Activated CD4-positive, alpha-beta T cell treated with anti-CD3 and anti-CD28 coated beads, Interleukin-2, amount 50 U/mL, for 4 hours (primary cell): ENCODE measurements around the gene ZDHHC3.
"Not testable (repeated sequence)": the region's sequence is repeated elsewhere in the genome, so short reads cannot be mapped to it uniquely, and the experiment has no call there.

Experiments used
- DNase-seq, 2 experiments: peaks; one replicate each; pipeline ENCODE4 v3.0.0-alpha.2; 2020

ZDHHC3 gene

DNA sequence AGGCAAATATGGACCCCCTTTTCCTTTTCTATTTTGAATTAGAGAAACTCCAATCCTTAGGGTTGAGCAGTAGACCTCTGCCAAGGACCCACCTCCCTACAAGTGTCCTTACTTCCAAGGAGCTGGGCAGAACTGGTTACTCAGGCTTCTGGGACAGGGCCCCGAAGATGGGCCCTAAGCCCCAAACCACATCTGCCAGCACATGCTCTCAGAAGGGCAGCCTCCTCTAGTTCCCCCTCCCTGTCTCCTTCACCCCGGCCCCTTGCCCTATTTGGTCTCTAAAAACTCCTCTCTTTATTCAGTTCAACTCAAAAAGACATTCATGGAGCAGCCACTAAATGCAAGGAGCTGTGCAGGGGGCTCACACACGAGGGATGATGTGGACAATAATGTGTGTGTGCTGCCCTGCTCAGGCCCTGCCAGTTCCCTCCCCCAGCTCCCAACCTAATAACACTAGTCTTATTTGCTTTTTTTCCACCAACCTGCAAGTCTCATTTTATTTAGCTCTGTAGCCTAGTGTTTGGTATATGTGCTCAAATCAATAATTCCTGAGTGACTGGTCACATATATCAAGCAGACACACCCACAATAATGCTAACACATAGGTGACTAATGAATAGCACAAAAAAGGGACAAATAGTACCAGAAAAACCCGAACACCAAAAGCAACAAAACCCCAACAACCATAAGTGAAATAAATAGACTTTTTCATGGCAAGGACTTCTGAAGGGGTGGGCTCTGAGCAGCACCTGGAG, 12.2 kb downstream of the ZDHHC3 start:
- no peak for DNase-seq

DNA sequence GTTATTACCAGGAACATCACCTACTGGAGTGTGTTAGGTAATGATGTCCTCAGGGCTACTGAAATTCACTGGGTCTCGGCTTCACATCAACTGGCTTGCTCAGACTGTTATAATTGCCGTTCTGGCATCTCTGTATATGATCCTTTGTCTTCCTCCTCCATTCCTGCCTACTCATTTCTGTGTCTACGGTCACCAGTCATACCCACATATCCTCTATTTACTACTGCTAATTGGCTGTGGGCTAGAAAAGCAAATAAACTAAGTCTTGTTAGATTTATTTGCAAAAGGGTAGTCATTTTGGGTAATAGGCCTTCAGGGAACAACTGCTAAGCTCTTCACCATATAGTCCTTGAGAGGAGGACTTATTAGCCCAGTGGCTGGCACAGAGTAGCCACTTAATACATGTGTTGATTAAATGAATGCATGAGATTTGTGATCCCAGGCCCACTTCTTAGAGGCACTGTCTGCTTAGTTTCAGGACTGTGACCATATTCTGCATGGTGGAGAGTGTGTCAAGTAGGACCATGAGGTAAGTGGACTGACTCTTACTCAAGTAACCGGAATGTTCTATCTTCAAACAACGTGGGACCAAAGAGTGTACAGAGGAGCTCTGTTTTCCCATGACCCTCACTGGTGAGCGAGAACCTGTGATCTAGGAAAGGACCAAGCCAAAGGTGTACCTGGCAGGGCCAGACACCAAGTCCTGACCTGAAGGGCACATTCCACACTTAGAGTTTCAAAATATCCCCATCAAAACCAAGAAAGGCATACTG, 13.2 kb downstream of the ZDHHC3 start:
- no peak for DNase-seq

DNA sequence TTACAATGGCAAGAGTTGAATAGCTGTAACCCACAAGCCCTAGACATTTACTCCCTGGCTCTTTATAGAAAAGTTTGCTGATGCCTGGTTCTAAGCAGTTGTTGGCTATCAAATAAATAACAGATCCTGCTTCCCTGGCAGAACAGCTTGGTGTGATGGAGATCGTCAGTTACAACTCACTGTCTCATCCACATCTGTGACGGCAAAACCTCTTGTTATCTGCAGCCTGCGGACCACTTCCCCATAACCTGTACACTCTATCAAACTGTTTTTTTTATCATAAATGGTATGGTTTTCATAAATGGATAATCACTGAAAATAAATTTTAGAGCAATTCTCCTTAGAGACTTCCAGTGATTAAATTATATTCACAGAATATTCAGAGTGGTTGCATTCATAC, 14.1 kb downstream of the ZDHHC3 start:
- DNase-seq, result no peak

GRCh38 chr3:44960387-44961026, 15.5 kb downstream of the ZDHHC3 start:
- DNase-seq, result no peak

- DNase-seq, result no peak
These were observed 17.6 kb downstream of the ZDHHC3 start for GRCh38 chr3:44958386-44958785.

DNA sequence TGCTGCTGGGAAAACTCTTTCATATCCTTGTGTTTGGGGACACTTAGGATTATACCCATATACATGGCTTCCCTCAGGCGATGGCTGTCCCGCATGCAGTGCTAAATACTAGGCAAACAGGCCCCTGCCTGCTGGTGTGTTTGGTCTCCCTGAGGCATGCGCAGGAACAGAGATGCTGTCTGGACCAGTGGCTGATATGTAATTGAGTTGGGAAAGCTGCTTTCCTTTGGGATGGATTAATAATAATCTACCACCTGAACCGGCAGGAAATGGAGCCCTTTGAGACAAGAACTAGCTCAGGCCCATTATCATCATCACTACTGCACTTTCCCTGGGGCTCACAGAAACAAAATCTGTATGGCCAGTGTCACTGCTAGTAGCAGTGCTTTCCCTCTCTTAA, 18.0 kb downstream of the ZDHHC3 start:
- no peak for DNase-seq

DNA sequence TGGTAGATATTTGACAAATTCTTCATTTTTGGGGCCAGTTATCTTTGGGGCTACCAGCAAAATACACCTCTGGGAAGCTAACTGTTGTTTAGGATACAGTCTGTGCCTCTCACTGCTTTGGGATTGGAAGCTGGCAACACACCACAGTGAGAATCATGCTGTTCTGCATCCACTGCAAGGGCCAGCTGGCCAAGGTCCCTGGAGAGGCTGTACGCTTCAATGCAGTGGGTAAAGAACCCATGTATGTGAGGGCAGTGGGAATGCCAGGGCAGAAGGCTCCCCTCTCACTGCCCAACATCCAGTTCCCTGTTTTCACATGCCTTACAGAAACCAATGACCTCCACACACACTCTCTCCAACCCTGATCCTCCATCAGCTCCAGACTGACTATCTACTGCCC, 20.1 kb downstream of the ZDHHC3 start:
- no peak for DNase-seq

GRCh38 chr3:44954962-44955361, 21.0 kb downstream of the ZDHHC3 start:
- no peak for DNase-seq

GRCh38 chr3:44954304-44954703, 21.7 kb downstream of the ZDHHC3 start:
- DNase-seq, result no peak

DNA sequence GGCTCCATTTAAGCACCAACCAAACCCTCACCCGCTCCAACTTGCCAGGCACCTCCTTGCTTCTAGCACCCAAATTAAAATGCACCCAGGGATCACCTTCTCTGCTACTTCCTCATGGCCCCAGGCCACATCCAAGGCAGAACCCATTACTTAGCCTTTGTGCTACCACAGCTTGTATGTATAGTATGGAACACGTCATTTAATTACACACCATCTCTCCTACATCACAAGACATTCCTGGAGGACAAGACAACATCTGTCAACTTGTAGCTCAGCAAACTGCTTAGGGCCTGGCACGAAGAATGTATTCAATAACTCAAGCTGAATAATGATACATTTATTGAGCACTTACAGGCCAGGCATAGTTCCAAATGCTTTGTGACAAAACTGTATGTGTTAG, 23.3 kb downstream of the ZDHHC3 start:
- DNase-seq, result no peak

GRCh38 chr3:44950275-44950734, 25.7 kb downstream of the ZDHHC3 start:
- no peak for DNase-seq

- DNase-seq, result not testable (repeated sequence)
These were observed 26.2 kb downstream of the ZDHHC3 start for GRCh38 chr3:44949770-44950169.

DNA sequence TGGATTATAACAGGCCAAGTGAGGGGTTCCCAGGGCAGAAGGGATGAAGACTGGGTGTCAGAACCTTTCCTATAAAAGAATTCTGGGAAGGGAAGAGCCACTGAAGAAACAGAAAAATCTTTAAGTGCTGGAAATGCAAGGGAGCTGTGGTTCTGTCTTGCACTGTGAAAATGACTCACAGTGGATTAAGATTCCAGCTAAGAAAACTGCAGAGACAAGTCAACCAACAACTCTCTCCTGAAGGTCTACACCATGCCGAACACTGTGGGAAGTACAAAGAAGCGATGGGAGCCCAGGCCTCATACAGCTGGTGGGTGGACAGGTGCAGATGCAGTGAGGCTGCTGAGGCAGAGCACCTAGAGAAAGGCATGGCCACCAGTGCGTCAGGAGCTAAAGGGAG, 27.7 kb downstream of the ZDHHC3 start:
- DNase-seq, result no peak

- no peak for DNase-seq
These were observed 33.6 kb downstream of the ZDHHC3 start for GRCh38 chr3:44942202-44942921.

GRCh38 chr3:44939581-44940036, 36.4 kb downstream of the ZDHHC3 start:
- DNase-seq, result no peak

DNA sequence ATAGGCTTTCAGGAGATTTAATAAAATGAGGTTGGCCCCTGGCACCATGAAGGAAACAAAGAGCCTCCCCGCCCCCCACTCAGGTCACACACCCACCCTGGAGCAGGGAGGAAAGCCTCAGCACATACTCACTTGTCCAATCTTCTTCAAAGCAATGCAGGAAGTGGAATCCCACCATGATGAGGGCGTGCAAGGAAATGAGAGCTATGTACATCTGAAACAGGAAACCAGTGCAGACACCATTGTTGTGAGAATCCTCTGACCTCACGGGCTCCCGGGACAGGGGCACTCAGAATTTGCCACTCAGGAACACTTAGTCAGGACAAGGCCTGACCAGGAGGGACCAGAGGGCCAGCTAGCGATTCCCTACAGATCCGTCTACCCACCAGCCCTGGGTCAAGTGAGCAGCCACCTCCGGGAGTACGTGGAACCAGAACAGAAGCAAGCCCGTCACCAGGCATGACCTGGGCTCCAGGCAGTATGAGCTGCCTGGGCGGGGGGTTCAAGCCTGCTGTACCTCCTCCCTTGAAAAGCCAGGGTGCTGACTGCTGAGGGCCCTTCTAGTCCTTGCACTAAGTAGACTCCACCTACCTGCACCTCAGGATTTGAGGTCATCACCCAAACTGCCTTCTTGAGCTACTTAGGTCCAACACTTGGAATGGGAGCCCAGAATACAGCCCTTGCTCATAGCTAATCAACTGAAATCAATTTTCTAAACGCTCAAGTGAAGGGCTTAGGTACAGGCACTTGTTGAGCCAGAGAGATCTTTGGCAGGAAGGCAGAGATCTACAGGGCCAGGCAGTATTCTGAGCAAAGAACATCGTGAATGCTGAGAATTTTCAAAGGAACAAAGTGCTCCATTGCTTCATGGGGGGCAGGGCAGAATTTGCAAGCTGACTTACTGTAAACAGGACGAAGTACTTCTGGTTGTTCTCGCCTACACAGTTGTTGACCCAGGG, 42.7 kb downstream of the ZDHHC3 start:
- no peak for DNase-seq

DNA sequence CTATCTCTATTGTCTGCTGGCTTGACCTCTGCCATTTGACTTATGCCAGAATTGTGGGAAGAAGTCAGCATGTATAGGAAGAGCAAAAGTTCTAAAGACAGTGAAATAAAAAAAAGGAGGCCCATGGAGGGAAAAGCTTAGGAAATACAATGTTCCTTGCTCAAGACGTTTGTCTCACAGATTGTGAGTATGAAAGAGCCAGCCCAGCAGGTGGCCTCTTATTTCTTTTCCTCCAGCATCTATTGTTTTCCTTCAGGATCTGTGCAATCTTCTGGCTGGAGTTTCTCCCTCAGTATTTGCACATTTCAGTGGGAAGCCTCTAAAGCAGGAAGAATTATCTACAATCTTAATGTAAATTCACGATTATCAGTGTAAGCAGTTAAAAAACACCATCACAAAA, 43.7 kb downstream of the ZDHHC3 start:
- DNase-seq, result no peak

DNA sequence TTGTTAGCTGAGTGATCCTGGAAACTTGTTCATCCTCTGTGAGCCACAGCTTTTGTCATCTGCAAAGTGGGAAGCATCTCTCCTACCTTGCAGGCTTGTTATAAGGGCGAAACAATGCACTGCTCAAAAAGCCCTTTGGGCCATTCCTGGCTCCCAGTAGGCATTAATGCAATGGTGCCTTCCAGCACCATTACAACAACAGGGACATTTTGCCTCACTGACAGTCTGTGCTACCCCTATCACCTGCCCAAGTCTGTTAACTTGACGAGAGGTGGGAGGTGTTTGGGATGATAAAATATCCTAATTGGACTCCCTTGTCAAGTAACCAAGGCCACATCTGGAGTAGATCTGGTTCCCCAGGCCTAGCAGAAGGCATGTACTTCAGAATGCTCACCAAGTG, 44.2 kb downstream of the ZDHHC3 start:
- no peak for DNase-seq

- no peak for DNase-seq
These were observed 45.1 kb downstream of the ZDHHC3 start for GRCh38 chr3:44930911-44931310.

- DNase-seq, result no peak
These were observed 46.2 kb downstream of the ZDHHC3 start for GRCh38 chr3:44929782-44930181.

DNA sequence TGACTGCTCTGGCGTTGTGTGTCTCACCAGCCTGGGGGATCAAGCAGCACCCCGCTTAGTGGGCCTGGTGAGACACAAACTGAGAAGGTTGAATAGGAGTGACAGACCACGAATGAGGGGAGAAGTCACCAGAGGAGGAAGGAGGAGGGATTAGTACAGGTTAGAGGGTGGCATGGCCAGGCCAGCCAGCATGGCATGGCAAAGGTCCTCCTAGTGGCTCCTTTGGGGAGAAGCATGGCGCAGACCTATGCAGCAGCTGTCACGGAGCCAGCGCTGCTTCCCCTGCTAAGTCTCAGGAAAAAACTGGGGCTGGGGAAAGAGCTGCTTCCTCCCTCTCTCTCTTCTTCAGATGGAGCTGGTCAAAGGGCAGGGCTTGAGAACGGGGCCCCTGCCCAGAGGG, 48.6 kb downstream of the ZDHHC3 start:
- DNase-seq, result no peak

DNA sequence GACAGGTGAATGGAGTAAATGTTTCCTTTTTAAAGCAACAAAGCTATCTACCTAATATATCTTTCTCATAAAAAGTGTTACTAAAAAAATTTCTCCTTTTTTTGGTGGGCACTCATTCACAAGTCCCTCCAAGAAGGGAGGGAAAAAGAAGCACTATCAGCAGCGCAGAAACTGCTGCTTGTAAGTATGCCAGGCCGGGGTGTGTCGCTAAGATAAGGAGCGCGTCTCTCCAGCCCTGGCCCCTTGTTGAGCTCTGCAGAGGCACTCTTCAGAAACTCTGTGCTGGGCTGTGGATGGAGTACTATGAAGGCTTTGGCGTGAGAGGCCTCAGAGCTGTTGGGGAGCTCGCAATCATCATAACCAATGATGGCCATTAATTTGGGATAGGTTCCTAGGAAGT, 49.1 kb downstream of the ZDHHC3 start:
- DNase-seq, result no peak
